ENCODE results near the gene ASXL3. TPM values are rescaled to one million over a fixed set of nuclear protein-coding genes. Genes with fewer than 3 reads are reported as not detected.

ASXL3 gene
- total and polyA plus RNA-seq, 9 of the 15 experiments (the other 6 are each of a cell fraction or from before 2014, with no cell fraction given), result not detected

GRCh38 chr18:33606621-33607020, 28.6 kb downstream of the ASXL3 start:
- H3K79me2 ChIP-seq (ENCODE audit: control insufficient read depth, insufficient read depth, low read length), result no peaks in the 10 kb centered on the region
- ChIA-PET CTCF (ENCODE audit: low intra/inter-chr PET ratio) (no interaction called here), POLR2A (no interaction called here)
- H3K4me2 ChIP-seq (ENCODE audit: insufficient read depth, low read length), result no peak overlapping the region
- intact Hi-C loops (cut with micrococcal nuclease), result no loop called here
- H3K27me3 ChIP-seq (ENCODE audit: control insufficient read depth in 2 of 2, insufficient read depth in 2 of 2, low read length in 2 of 2), result no peaks in the 10 kb centered on the region
- no peaks in the 10 kb centered on the region for H3K36me3 ChIP-seq (ENCODE audit: control insufficient read depth, insufficient read depth, low read length)
- H3K4me3 ChIP-seq, result no peak overlapping the region
- no peaks in the 10 kb centered on the region for H3K4me1 ChIP-seq (replicated peaks in 1 of 2; ENCODE audit: control insufficient read depth in 2 of 2, insufficient read depth in 2 of 2, low read length in 2 of 2)
- no peaks in the 10 kb centered on the region for H3K9me1 ChIP-seq (ENCODE audit: control insufficient read depth, insufficient read depth, low read length)
- no TSS peak for BruUV-seq (replicated peaks)
- no peaks in the 10 kb centered on the region for H3K9me3 ChIP-seq (replicated peaks; ENCODE audit: control insufficient read depth, insufficient read depth, low read depth, low read length)
- no peak overlapping the region for H3K9ac ChIP-seq (ENCODE audit: insufficient read depth in 1 of 2, low read depth in 2 of 2, low read length in 2 of 2)
- DNase-seq (ENCODE audit: extremely low read depth in 1 of 4, low spot score in 3 of 4) (no peak), ATAC-seq (no peak), FAIRE-seq (no peak)
- no peak overlapping the region for H2AFZ ChIP-seq (ENCODE audit: low read depth, low read length)
- H3K27ac ChIP-seq (ENCODE audit: extremely low read depth, low read depth, low read length), result no peak overlapping the region
- H4K20me1 ChIP-seq (replicated peaks; ENCODE audit: control insufficient read depth, insufficient read depth, low read length), result no peaks in the 10 kb centered on the region
- in situ Hi-C loops (cut with MboI), result no loop called here
- no peak for TF ChIP-seq ZNF609 (CRISPR knock-in tag; IDR thresholded peaks at IDR 0.05; ENCODE audit: borderline replicate concordance)
- no peak for TF ChIP-seq ZNF354B (CRISPR knock-in tag; IDR thresholded peaks at IDR 0.05)
- TF ChIP-seq ZNF695 (CRISPR knock-in tag; IDR thresholded peaks at IDR 0.05), result no peak
- no peak for TF ChIP-seq ILF3 (IDR thresholded peaks at IDR 0.05; ENCODE audit: borderline replicate concordance)
- TF ChIP-seq PHB (CRISPR knock-in tag; IDR thresholded peaks at IDR 0.05), result no peak
- TF ChIP-seq STAG1 (CRISPR knock-in tag; IDR thresholded peaks at IDR 0.05; ENCODE audit: borderline replicate concordance), result no peak
- no peak for TF ChIP-seq MECOM (CRISPR knock-in tag; IDR thresholded peaks at IDR 0.05)
- TF ChIP-seq, protein P1, sequence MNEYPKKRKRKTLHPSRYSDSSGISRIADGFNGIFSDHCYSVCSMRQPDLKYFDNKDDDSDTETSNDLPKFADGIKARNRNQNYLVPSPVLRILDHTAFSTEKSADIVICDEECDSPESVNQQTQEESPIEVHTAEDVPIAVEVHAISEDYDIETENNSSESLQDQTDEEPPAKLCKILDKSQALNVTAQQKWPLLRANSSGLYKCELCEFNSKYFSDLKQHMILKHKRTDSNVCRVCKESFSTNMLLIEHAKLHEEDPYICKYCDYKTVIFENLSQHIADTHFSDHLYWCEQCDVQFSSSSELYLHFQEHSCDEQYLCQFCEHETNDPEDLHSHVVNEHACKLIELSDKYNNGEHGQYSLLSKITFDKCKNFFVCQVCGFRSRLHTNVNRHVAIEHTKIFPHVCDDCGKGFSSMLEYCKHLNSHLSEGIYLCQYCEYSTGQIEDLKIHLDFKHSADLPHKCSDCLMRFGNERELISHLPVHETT (CRISPR knock-in tag; conservative IDR thresholded peaks at IDR 0.05 in 1 of 2, IDR thresholded peaks at IDR 0.05 in 1 of 2), result no peak
- no peak for TF ChIP-seq HDAC8 (tag; IDR thresholded peaks at IDR 0.05)
- TF ChIP-seq ZHX1 (conservative IDR thresholded peaks at IDR 0.05; ENCODE audit: low read length), result no peak
- TF ChIP-seq TGIF2 (CRISPR knock-in tag; IDR thresholded peaks at IDR 0.05), result no peak
- no peak for TF ChIP-seq ZNF717 (CRISPR knock-in tag; IDR thresholded peaks at IDR 0.05)
- TF ChIP-seq ESRRB (CRISPR knock-in tag; IDR thresholded peaks at IDR 0.05; ENCODE audit: borderline replicate concordance), result no peak
- TF ChIP-seq, protein P2, sequence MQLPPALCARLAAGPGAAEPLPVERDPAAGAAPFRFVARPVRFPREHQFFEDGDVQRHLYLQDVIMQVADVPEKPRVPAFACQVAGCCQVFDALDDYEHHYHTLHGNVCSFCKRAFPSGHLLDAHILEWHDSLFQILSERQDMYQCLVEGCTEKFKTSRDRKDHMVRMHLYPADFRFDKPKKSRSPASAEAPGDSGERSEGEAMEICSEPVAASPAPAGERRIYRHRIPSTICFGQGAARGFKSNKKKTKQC (CRISPR knock-in tag; IDR thresholded peaks at IDR 0.05), result no peak
- TF ChIP-seq IRF2 (CRISPR knock-in tag; IDR thresholded peaks at IDR 0.05), result no peak

All from K562 (cell line).